Immature natural killer cell (primary cell): ENCODE data around the gene HOXC13. TPM values are rescaled to one million over a fixed set of nuclear protein-coding genes. Genes with fewer than 3 reads are reported as not detected.

ENCODE experiments used
- DNase-seq, 3 donors: peaks; one replicate each; pipeline ENCODE4 v3.0.0; 2022; ENCODE audit warnings: mixed read lengths in 1 of 3
- H3K27ac Mint-ChIP-seq, 6 donors: one replicate each; pipeline ENCODE4 v1.8.0; 2020; ENCODE audit warnings: mixed read lengths in 6 of 6, mild to moderate bottlenecking in 5 of 6, inconsistent platforms in 4 of 6, moderate library complexity in 3 of 6
- H3K27me3 Mint-ChIP-seq, 3 donors: one replicate each; pipeline ENCODE4 v1.8.0; 2020 to 2021; ENCODE audit warnings: low read depth in 3 of 3, mild to moderate bottlenecking in 3 of 3, mixed read lengths in 3 of 3, moderate library complexity in 3 of 3, inconsistent platforms in 1 of 3
- H3K36me3 Mint-ChIP-seq, 3 donors: one replicate each; pipeline ENCODE4 v1.8.0; 2020; ENCODE audit warnings: mixed read lengths in 3 of 3, inconsistent platforms in 2 of 3, mild to moderate bottlenecking in 2 of 3
- H3K4me1 Mint-ChIP-seq, 2 donors: one replicate each; pipeline ENCODE4 v1.8.0; 2020; ENCODE audit warnings: inconsistent platforms in 2 of 2, mild to moderate bottlenecking in 2 of 2, mixed read lengths in 2 of 2, moderate library complexity in 1 of 2
- H3K4me3 Mint-ChIP-seq, 5 donors: one replicate each; pipeline ENCODE4 v1.8.0; 2020; ENCODE audit warnings: mild to moderate bottlenecking in 5 of 5, mixed read lengths in 5 of 5, inconsistent platforms in 3 of 5, moderate library complexity in 3 of 5
- H3K9me3 Mint-ChIP-seq, 6 donors: one replicate each; pipeline ENCODE4 v1.8.0; 2020; ENCODE audit warnings: mild to moderate bottlenecking in 6 of 6, mixed read lengths in 6 of 6, inconsistent platforms in 4 of 6, moderate library complexity in 3 of 6
- polyA plus RNA-seq, 3 donors: library from polyadenylated mRNA; unstranded; fragments of 300-500 nt; fragmentation: Illumina TruSeq; gene quantifications; one replicate each; pipeline ENCODE4 v1.2.3, GENCODE V29; 2021

HOXC13 gene
- polyA plus RNA-seq, 3 donors from 2014 or later, result not detected

- no peaks in the 10 kb centered on the region for H3K9me3 Mint-ChIP-seq
Observed at GRCh38 chr12:53931844-53932581, 6.6 kb upstream of the HOXC13 start.

GRCh38 chr12:53932915-53933314 is 5.7 kb upstream of the HOXC13 start:
- peaks cover 47 to 60% (median 59%) of the 10 kb centered on the region in 3 donors for H3K27me3 Mint-ChIP-seq
- H3K4me3 Mint-ChIP-seq, result no peak overlapping the region
- peaks cover 0 to 2% of the 10 kb centered on the region in 2 donors for H3K4me1 Mint-ChIP-seq
- H3K36me3 Mint-ChIP-seq, result peaks cover 0 to 3% (median 0%) of the 10 kb centered on the region in 3 donors
- H3K27ac Mint-ChIP-seq, result no peak overlapping the region
- no peaks in the 10 kb centered on the region for H3K9me3 Mint-ChIP-seq
- DNase-seq, result no peak

More at GRCh38 chr12:53931844-53932581, 6.6 kb upstream of the HOXC13 start:
- H3K4me3 Mint-ChIP-seq, result no peak overlapping the region
- peaks cover 42 to 54% (median 52%) of the 10 kb centered on the region in 3 donors for H3K27me3 Mint-ChIP-seq
- peaks cover 0 to 3% (median 0%) of the 10 kb centered on the region in 3 donors for H3K36me3 Mint-ChIP-seq
- peaks cover 0 to 2% of the 10 kb centered on the region in 2 donors for H3K4me1 Mint-ChIP-seq
- no peak overlapping the region for H3K27ac Mint-ChIP-seq
- no peak for DNase-seq

- H3K9me3 Mint-ChIP-seq, result no peaks in the 10 kb centered on the region
- peaks cover 0 to 3% (median 0%) of the 10 kb centered on the region in 3 donors for H3K36me3 Mint-ChIP-seq
- no peak for DNase-seq
- H3K4me3 Mint-ChIP-seq, result peak overlapping the region in 1 of 5 donors; percentile 27
- H3K27ac Mint-ChIP-seq, result no peak overlapping the region
- H3K4me1 Mint-ChIP-seq, result peaks cover 0 to 4% of the 10 kb centered on the region in 2 donors
- peaks cover 42 to 60% (median 56%) of the 10 kb centered on the region in 3 donors for H3K27me3 Mint-ChIP-seq
Observed at GRCh38 chr12:53935383-53936341, 3.0 kb upstream of the HOXC13 start.

- Mint-ChIP-seq H3K4me1 (peaks cover 0 to 4% of the 10 kb centered on the region in 2 donors), H3K9me3 (no peaks in the 10 kb centered on the region), H3K27ac (no peak overlapping the region), H3K27me3 (peaks cover 38 to 60% (median 56%) of the 10 kb centered on the region in 3 donors), H3K4me3 (peak overlapping the region in 2 of 5 donors; percentile 7 to 63), H3K36me3 (peaks cover 0 to 3% (median 0%) of the 10 kb centered on the region in 3 donors)
- no peak for DNase-seq
Observed at GRCh38 chr12:53937099-53937498, 1.5 kb upstream of the HOXC13 start.

- no peaks in the 10 kb centered on the region for H3K9me3 Mint-ChIP-seq
- no peak for DNase-seq
- H3K4me3 Mint-ChIP-seq, result peak overlapping the region in 1 of 5 donors; percentile 63
- H3K27ac Mint-ChIP-seq, result no peak overlapping the region
- peaks cover 0 to 3% (median 0%) of the 10 kb centered on the region in 3 donors for H3K36me3 Mint-ChIP-seq
- peaks cover 38 to 60% (median 53%) of the 10 kb centered on the region in 3 donors for H3K27me3 Mint-ChIP-seq
- H3K4me1 Mint-ChIP-seq, result peaks cover 0 to 4% of the 10 kb centered on the region in 2 donors
Observed at GRCh38 chr12:53937596-53938325, 870 bp upstream of the HOXC13 start.

- peaks cover 0 to 4% of the 10 kb centered on the region in 2 donors for H3K4me1 Mint-ChIP-seq
- peaks cover 0 to 3% (median 0%) of the 10 kb centered on the region in 3 donors for H3K36me3 Mint-ChIP-seq
- H3K27ac Mint-ChIP-seq, result no peak overlapping the region
- no peaks in the 10 kb centered on the region for H3K9me3 Mint-ChIP-seq
- no peak overlapping the region for H3K4me3 Mint-ChIP-seq
- no peak for DNase-seq
- peaks cover 33 to 64% (median 51%) of the 10 kb centered on the region in 3 donors for H3K27me3 Mint-ChIP-seq
Observed at GRCh38 chr12:53939141-53940108, 794 bp downstream of the HOXC13 start.

- peaks cover 0 to 4% of the 10 kb centered on the region in 2 donors for H3K4me1 Mint-ChIP-seq
- DNase-seq, result no peak
- peaks cover 0 to 2% (median 0%) of the 10 kb centered on the region in 6 donors for H3K9me3 Mint-ChIP-seq
- H3K27ac Mint-ChIP-seq, result no peak overlapping the region
- H3K36me3 Mint-ChIP-seq, result peaks cover 0 to 3% (median 0%) of the 10 kb centered on the region in 3 donors
- H3K27me3 Mint-ChIP-seq, result peaks cover 31 to 62% (median 50%) of the 10 kb centered on the region in 3 donors
- no peak overlapping the region for H3K4me3 Mint-ChIP-seq
Observed at GRCh38 chr12:53940443-53941014, 1.9 kb downstream of the HOXC13 start.

GRCh38 chr12:53941187-53941586 is 2.6 kb downstream of the HOXC13 start:
- DNase-seq, result no peak
- Mint-ChIP-seq H3K4me1 (peaks cover 0 to 4% of the 10 kb centered on the region in 2 donors), H3K36me3 (peaks cover 0 to 2% (median 0%) of the 10 kb centered on the region in 3 donors), H3K4me3 (no peak overlapping the region), H3K9me3 (peaks cover 0 to 2% (median 0%) of the 10 kb centered on the region in 6 donors), H3K27me3 (peaks cover 29 to 60% (median 50%) of the 10 kb centered on the region in 3 donors), H3K27ac (no peak overlapping the region)

GRCh38 chr12:53941750-53942149 is 3.1 kb downstream of the HOXC13 start:
- no peak overlapping the region for H3K27ac Mint-ChIP-seq
- peaks cover 0 to 2% (median 0%) of the 10 kb centered on the region in 6 donors for H3K9me3 Mint-ChIP-seq
- no peak overlapping the region for H3K4me3 Mint-ChIP-seq
- H3K4me1 Mint-ChIP-seq, result peaks cover 0 to 4% of the 10 kb centered on the region in 2 donors
- H3K27me3 Mint-ChIP-seq, result peaks cover 31 to 60% (median 52%) of the 10 kb centered on the region in 3 donors
- H3K36me3 Mint-ChIP-seq, result no peaks in the 10 kb centered on the region
- no peak for DNase-seq

- no peak overlapping the region for H3K4me3 Mint-ChIP-seq
- peaks cover 25 to 54% (median 44%) of the 10 kb centered on the region in 3 donors for H3K27me3 Mint-ChIP-seq
- DNase-seq, result no peak
- peaks cover 0 to 2% (median 0%) of the 10 kb centered on the region in 6 donors for H3K9me3 Mint-ChIP-seq
- H3K4me1 Mint-ChIP-seq, result peaks cover 0 to 4% of the 10 kb centered on the region in 2 donors
- no peak overlapping the region for H3K27ac Mint-ChIP-seq
- H3K36me3 Mint-ChIP-seq, result no peaks in the 10 kb centered on the region
Observed at GRCh38 chr12:53942467-53942997, 3.9 kb downstream of the HOXC13 start.

- H3K27ac Mint-ChIP-seq, result no peak overlapping the region
- peaks cover 0 to 5% (median 0%) of the 10 kb centered on the region in 6 donors for H3K9me3 Mint-ChIP-seq
- no peak for DNase-seq
- H3K4me3 Mint-ChIP-seq, result no peak overlapping the region
- peaks cover 26 to 53% (median 51%) of the 10 kb centered on the region in 3 donors for H3K27me3 Mint-ChIP-seq
- no peaks in the 10 kb centered on the region for H3K4me1 Mint-ChIP-seq
- H3K36me3 Mint-ChIP-seq, result no peaks in the 10 kb centered on the region
Observed at GRCh38 chr12:53944209-53944608, 5.6 kb downstream of the HOXC13 start.
